ENCODE results near the gene CACNA1C. TPM values are rescaled to one million over a fixed set of nuclear protein-coding genes. Genes with fewer than 3 reads are reported as not detected.

Gene CACNA1C
- polyA plus RNA-seq, 1 of the 3 experiments (the other 2 are of a cell fraction): 1.5 TPM

GRCh38 chr12:2259369-2259768, 206.6 kb downstream of the CACNA1C start:
- Histone ChIP-seq H3K9me3 (no peaks in the 10 kb centered on the region), H3K79me2 (ENCODE audit: insufficient read depth) (no peaks in the 10 kb centered on the region), H2AFZ (ENCODE audit: low read depth) (no peak overlapping the region; the same call in 1 of the 2 replicates), H3K27me3 (ENCODE audit: insufficient read depth) (no peaks in the 10 kb centered on the region), H3K4me1 (ENCODE audit: control insufficient read depth in 1 of 2, insufficient read depth in 2 of 2, low read depth in 1 of 2, low read length in 1 of 2) (peaks cover 10 to 22% of the 10 kb centered on the region in 2 experiments; a peak in 3 of 4 replicates), H3K27ac (ENCODE audit: low read depth in 2 of 2, low read length in 1 of 2) (peak overlapping the region in 1 of 2 experiments; percentile 12; a peak in 1 of 4 replicates), H4K20me1 (ENCODE audit: insufficient read depth) (no peaks in the 10 kb centered on the region), H3K9me2 (no peaks in the 10 kb centered on the region), H3K36me3 (replicated peaks in 1 of 2; ENCODE audit: control insufficient read depth in 1 of 2, insufficient read depth in 2 of 2, low read length in 1 of 2) (no peaks in the 10 kb centered on the region), H3K4me2 (peak overlapping the region; percentile 27; the same call in 1 of the 2 replicates), H3K9ac (no peak overlapping the region; the same call in 1 of the 2 replicates), H3F3A (replicated peaks; ENCODE audit: insufficient read depth) (peaks cover 7% of the 10 kb centered on the region), H3K4me3 (ENCODE audit: low read depth in 2 of 2, low read length in 1 of 2) (no peak overlapping the region)
- CTCF ChIA-PET: interaction anchor here (0.7 to 1.2 kb wide), 3 partner anchors 14 to 32 kb away, joined by 3 to 4 read pairs (median 3); no protein-coding TSS in a partner anchor
- WGBS (ENCODE audit: low lambda C conversion rate): 23% methylated on average over 4 of the region's 4 CpGs
- TF ChIP-seq FOXJ3 (CRISPR knock-in tag; IDR thresholded peaks at IDR 0.05) (no peak), SMC3 (IDR thresholded peaks at IDR 0.05; ENCODE audit: low read depth, low read length) (0 out of 2 replicates have a peak, but pooled peaks have one; percentile 1), FOSL2 (IDR thresholded peaks at IDR 0.05; ENCODE audit: borderline replicate concordance, low read depth) (no peak), ELF1 (IDR thresholded peaks at IDR 0.05) (no peak)
- no peak for DNase-seq
- POLR2A ChIA-PET: no interaction called here

- no peak overlapping the region for H3K9ac ChIP-seq
- H3K4me1 ChIP-seq (ENCODE audit: control insufficient read depth in 1 of 2, insufficient read depth in 2 of 2, low read depth in 1 of 2, low read length in 1 of 2): peaks cover 21 to 29% of the 10 kb centered on the region in 2 experiments; a peak in 3 of 4 replicates
- DNase-seq: no peak
- no peak overlapping the region for H3K4me3 ChIP-seq (ENCODE audit: low read depth in 2 of 2, low read length in 1 of 2)
- no peaks in the 10 kb centered on the region for H3K27me3 ChIP-seq (ENCODE audit: insufficient read depth)
- no peak overlapping the region for H3K4me2 ChIP-seq
- no peak overlapping the region for H3K27ac ChIP-seq (ENCODE audit: low read depth in 2 of 2, low read length in 1 of 2)
- POLR2A ChIA-PET: no interaction called here
- H3K9me3 ChIP-seq: no peaks in the 10 kb centered on the region
- no peaks in the 10 kb centered on the region for H3K36me3 ChIP-seq (replicated peaks in 1 of 2; ENCODE audit: control insufficient read depth in 1 of 2, insufficient read depth in 2 of 2, low read length in 1 of 2)
- H3F3A ChIP-seq (replicated peaks; ENCODE audit: insufficient read depth): peaks cover 16% of the 10 kb centered on the region
- 92% methylated on average over 3 of the region's 3 CpGs for WGBS (ENCODE audit: low lambda C conversion rate)
- H3K79me2 ChIP-seq (ENCODE audit: insufficient read depth): no peaks in the 10 kb centered on the region
- TF ChIP-seq TCF12 (IDR thresholded peaks at IDR 0.05) (no peak), GABPA (IDR thresholded peaks at IDR 0.05; ENCODE audit: low read depth) (no peak), TAF1 (IDR thresholded peaks at IDR 0.05; ENCODE audit: borderline replicate concordance, low read depth, low read length) (no peak), IRF3 (IDR thresholded peaks at IDR 0.05; ENCODE audit: low read depth, low read length) (no peak), USF2 (IDR thresholded peaks at IDR 0.05; ENCODE audit: borderline replicate concordance, low read depth, low read length) (no peak), TEAD4 (IDR thresholded peaks at IDR 0.05; ENCODE audit: borderline replicate concordance, insufficient read depth) (no peak), EP300 (IDR thresholded peaks at IDR 0.05; ENCODE audit: borderline replicate concordance in 1 of 2, low read depth in 1 of 2, low read length in 1 of 2) (no peak), YY1 (IDR thresholded peaks at IDR 0.05; ENCODE audit: low read depth) (no peak), NFIC (IDR thresholded peaks at IDR 0.05; ENCODE audit: borderline replicate concordance) (no peak), RCOR1 (IDR thresholded peaks at IDR 0.05; ENCODE audit: low read length) (no peak), FOXJ3 (CRISPR knock-in tag; IDR thresholded peaks at IDR 0.05) (no peak)
- H2AFZ ChIP-seq (ENCODE audit: low read depth): no peak overlapping the region
- H4K20me1 ChIP-seq (ENCODE audit: insufficient read depth): no peaks in the 10 kb centered on the region
- H3K9me2 ChIP-seq: no peaks in the 10 kb centered on the region
- CTCF ChIA-PET: interaction anchor here (1.1 kb wide), 1 partner anchor 24 kb away, joined by 3 read pairs; no protein-coding TSS in a partner anchor
Measured at GRCh38 chr12:2260441-2260840, 207.7 kb downstream of the CACNA1C start.
